NCI-H1105 treated with DMSO at 0.1 percent for 48 hours (cell line): ENCODE data around the gene PHKB.
"Not testable (repeated sequence)": the region's sequence is repeated elsewhere in the genome, so short reads cannot be mapped to it uniquely, and the experiment has no call there.

ENCODE experiments used
- DNase-seq: peaks from one replicate; lab custom pipeline; 2025; lab: John Stamatoyannopoulos, UW

Gene PHKB

GRCh38 chr16:47626246-47626645 lies 165.1 kb downstream of the PHKB start:
- DNase-seq: no peak

GRCh38 chr16:47627085-47627639 lies 166.0 kb downstream of the PHKB start:
- no peak for DNase-seq

GRCh38 chr16:47627721-47628120 lies 166.6 kb downstream of the PHKB start:
- DNase-seq: no peak

GRCh38 chr16:47631131-47631530 lies 170.0 kb downstream of the PHKB start:
- no peak for DNase-seq

- DNase-seq: no peak
Observed at GRCh38 chr16:47634126-47634525, 173.0 kb downstream of the PHKB start.

GRCh38 chr16:47634727-47635126 lies 173.6 kb downstream of the PHKB start:
- DNase-seq: no peak

GRCh38 chr16:47636501-47637099 lies 175.5 kb downstream of the PHKB start:
- no peak for DNase-seq

- DNase-seq: no peak
Observed at GRCh38 chr16:47638175-47638574, 177.0 kb downstream of the PHKB start.

- no peak for DNase-seq
Observed at GRCh38 chr16:47640661-47641060, 179.5 kb downstream of the PHKB start.

GRCh38 chr16:47643323-47644000 lies 182.3 kb downstream of the PHKB start:
- DNase-seq: no peak

- no peak for DNase-seq
Observed at GRCh38 chr16:47644166-47644565, 183.0 kb downstream of the PHKB start.

GRCh38 chr16:47644661-47645060 lies 183.5 kb downstream of the PHKB start:
- no peak for DNase-seq

- no peak for DNase-seq
Observed at GRCh38 chr16:47646914-47647313, 185.8 kb downstream of the PHKB start.

- no peak for DNase-seq
Observed at GRCh38 chr16:47657032-47657431, 195.9 kb downstream of the PHKB start.

GRCh38 chr16:47657977-47658376 lies 196.8 kb downstream of the PHKB start:
- DNase-seq: no peak

GRCh38 chr16:47660540-47660939 lies 199.4 kb downstream of the PHKB start:
- DNase-seq: no peak

- no peak for DNase-seq
Observed at GRCh38 chr16:47664653-47665325, 203.7 kb downstream of the PHKB start.

GRCh38 chr16:47666434-47666833 lies 205.3 kb downstream of the PHKB start:
- no peak for DNase-seq

GRCh38 chr16:47667956-47668355 lies 206.8 kb downstream of the PHKB start:
- no peak for DNase-seq

GRCh38 chr16:47672475-47672874 lies 211.3 kb downstream of the PHKB start:
- no peak for DNase-seq

- no peak for DNase-seq
Observed at GRCh38 chr16:47676635-47677177, 215.6 kb downstream of the PHKB start.

GRCh38 chr16:47681571-47681970 lies 220.4 kb downstream of the PHKB start:
- not testable (repeated sequence) for DNase-seq

GRCh38 chr16:47687694-47688093 lies 226.6 kb downstream of the PHKB start:
- no peak for DNase-seq
